GM12892 (cell line): Measurements from ENCODE around the gene FOXN4.

Experiments used
- DNase-seq: peaks from one replicate; pipeline ENCODE4 v3.0.0; 2011; ENCODE audit not compliant: insufficient read length
- FAIRE-seq: peaks from 2 replicates; lab custom pipeline; 2011; peaks lifted over from hg19 to GRCh38; lab: Jason Lieb, UNC
- POLR2A ChIP-seq: IDR thresholded peaks from 2 replicates; pipeline ENCODE4 v1.6.1; 2011; ENCODE audit warnings: low read depth, low read length, control low read depth
- POLR2AphosphoS5 ChIP-seq: IDR thresholded peaks from 2 replicates; pipeline ENCODE4 v1.6.1; 2011; ENCODE audit warnings: low read depth, low read length, control low read depth
- TAF1 ChIP-seq: IDR thresholded peaks from 2 replicates; pipeline ENCODE4 v1.6.1; 2011; ENCODE audit warnings: low read depth, mild to moderate bottlenecking, control low read depth, low read length, borderline replicate concordance

FOXN4 gene

GRCh38 chr12:109302770-109303169 is 6.3 kb downstream of the FOXN4 start:
- FAIRE-seq: no peak
- TF ChIP-seq TAF1 (no peak), POLR2A (no peak), POLR2AphosphoS5 (no peak)

GRCh38 chr12:109302358-109302757 is 6.7 kb downstream of the FOXN4 start:
- FAIRE-seq: no peak

More at GRCh38 chr12:109302770-109303169, 6.3 kb downstream of the FOXN4 start:
- no peak for DNase-seq

GRCh38 chr12:109301643-109302168 is 7.4 kb downstream of the FOXN4 start:
- TF ChIP-seq TAF1: no peak
- TF ChIP-seq POLR2AphosphoS5: no peak
- no peak for TF ChIP-seq POLR2A
- no peak for DNase-seq
- FAIRE-seq: no peak

More at GRCh38 chr12:109302358-109302757, 6.7 kb downstream of the FOXN4 start:
- no peak for DNase-seq
- TF ChIP-seq POLR2A: no peak
- no peak for TF ChIP-seq TAF1
- TF ChIP-seq POLR2AphosphoS5: no peak

GRCh38 chr12:109299849-109300248 is 9.2 kb downstream of the FOXN4 start:
- no peak for TF ChIP-seq TAF1
- TF ChIP-seq POLR2AphosphoS5: no peak
- TF ChIP-seq POLR2A: no peak
- FAIRE-seq: no peak

GRCh38 chr12:109296431-109296830 is 12.7 kb downstream of the FOXN4 start:
- FAIRE-seq (no peak), DNase-seq (no peak)
- TF ChIP-seq POLR2AphosphoS5 (no peak), TAF1 (no peak)

More at GRCh38 chr12:109299849-109300248, 9.2 kb downstream of the FOXN4 start:
- DNase-seq: no peak

GRCh38 chr12:109295764-109296425 is 13.2 kb downstream of the FOXN4 start:
- DNase-seq: no peak
- FAIRE-seq: no peak
- TF ChIP-seq POLR2AphosphoS5 (no peak), POLR2A (no peak), TAF1 (no peak)

- no peak for DNase-seq
- TF ChIP-seq TAF1 (no peak), POLR2A (no peak), POLR2AphosphoS5 (no peak)
- no peak for FAIRE-seq
These were observed 14.7 kb downstream of the FOXN4 start for GRCh38 chr12:109294286-109294796.

- TF ChIP-seq POLR2A: no peak
- no peak for TF ChIP-seq POLR2AphosphoS5
- FAIRE-seq (no peak), DNase-seq (no peak)
These were observed 16.0 kb downstream of the FOXN4 start for GRCh38 chr12:109293106-109293505.

- no peak for DNase-seq
- TF ChIP-seq POLR2A (no peak), TAF1 (no peak), POLR2AphosphoS5 (no peak)
- no peak for FAIRE-seq
These were observed 16.8 kb downstream of the FOXN4 start for GRCh38 chr12:109292342-109292711.

GRCh38 chr12:109291521-109292341 is 17.4 kb downstream of the FOXN4 start:
- FAIRE-seq (no peak), DNase-seq (no peak)
- TF ChIP-seq TAF1 (no peak), POLR2AphosphoS5 (no peak), POLR2A (no peak)

GRCh38 chr12:109291117-109291516 is 18.0 kb downstream of the FOXN4 start:
- TF ChIP-seq POLR2AphosphoS5 (no peak), TAF1 (no peak), POLR2A (no peak)
- no peak for FAIRE-seq
- no peak for DNase-seq
